Measurements from ENCODE around the gene FSIP1. TPM values are rescaled to one million over a fixed set of nuclear protein-coding genes. Genes with fewer than 3 reads are reported as not detected.
A peak's percentile ranks its signal among the peaks of the same experiment; 100 is the strongest.

FSIP1 gene
- total RNA-seq, 1 donor from 2014 or later, result 0.73 TPM

DNA sequence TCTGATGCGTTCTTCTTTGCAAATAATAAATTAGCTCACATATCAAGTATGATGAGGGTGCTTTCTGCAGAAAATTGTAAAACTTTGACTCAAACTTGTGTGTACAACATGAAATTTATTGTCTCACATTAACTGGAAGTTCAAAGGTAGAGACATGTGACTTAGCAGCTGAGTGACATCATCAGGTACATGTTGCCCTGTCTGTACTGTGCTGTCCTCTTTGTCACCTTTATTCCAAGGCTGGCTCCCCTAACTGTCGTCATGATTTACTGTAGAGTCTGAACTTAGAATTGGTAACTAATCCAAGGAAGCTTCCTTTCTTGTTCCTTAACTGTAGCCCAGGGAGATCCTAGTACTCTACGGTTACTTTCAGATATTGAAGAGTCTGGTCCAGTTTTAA, 12.3 kb upstream of the FSIP1 start:
- no peak for DNase-seq (ENCODE audit: missing footprints)
- ATAC-seq, result no peak
- intact Hi-C loops (cut with DNase I), result no loop called here

DNA sequence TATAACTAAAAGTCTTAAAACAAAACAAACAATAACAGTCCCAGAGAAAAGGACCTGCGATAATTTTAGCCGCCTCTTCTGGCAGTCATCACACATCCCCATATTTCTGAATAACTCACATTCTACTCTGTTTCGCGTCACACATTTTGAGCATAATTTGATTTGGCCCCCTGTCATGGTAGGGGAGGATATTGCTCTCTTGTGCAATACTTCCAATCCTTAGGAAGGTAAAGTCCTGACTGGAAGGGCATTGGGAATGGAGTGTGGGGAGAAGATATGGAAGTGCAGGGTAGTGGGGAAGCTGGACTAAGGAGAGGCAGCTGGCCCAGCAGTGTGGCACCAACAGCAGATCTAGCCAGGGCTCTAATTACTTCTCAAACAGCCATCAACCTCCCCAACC, 11.3 kb upstream of the FSIP1 start:
- intact Hi-C loops (cut with DNase I), result loop anchor here (1.0 kb wide), 1 partner anchor 60 kb away; no protein-coding TSS in a partner anchor
- DNase-seq (ENCODE audit: missing footprints), result no peak
- ATAC-seq, result no peak

DNA sequence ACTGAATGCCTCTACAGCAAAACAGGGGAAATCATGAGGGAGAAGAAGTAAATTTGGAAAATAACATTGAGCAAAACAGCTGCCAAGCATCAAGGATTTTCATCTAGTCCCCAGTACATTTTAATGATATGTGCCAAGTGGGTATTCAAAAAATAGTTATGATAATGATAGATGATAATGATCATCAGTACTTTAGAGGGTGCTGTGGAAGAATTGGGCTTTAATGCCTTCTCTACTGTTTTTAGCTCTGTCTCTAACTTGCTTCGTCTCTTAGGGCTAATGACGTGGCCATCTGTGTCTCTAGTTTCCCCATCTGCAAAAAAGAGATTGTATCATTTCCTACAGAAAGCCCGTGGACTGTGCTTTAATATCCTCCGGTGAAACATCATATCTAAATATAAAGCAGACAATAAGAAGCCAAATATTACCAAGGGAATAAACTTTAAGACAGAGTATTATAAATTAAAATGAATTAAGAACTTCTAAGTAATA, 10.2 kb upstream of the FSIP1 start:
- intact Hi-C loops (cut with DNase I), result loop anchor here (1.0 kb wide), 1 partner anchor 61 kb away; no protein-coding TSS in a partner anchor
- no peak for DNase-seq (ENCODE audit: missing footprints)
- ATAC-seq, result no peak

DNA sequence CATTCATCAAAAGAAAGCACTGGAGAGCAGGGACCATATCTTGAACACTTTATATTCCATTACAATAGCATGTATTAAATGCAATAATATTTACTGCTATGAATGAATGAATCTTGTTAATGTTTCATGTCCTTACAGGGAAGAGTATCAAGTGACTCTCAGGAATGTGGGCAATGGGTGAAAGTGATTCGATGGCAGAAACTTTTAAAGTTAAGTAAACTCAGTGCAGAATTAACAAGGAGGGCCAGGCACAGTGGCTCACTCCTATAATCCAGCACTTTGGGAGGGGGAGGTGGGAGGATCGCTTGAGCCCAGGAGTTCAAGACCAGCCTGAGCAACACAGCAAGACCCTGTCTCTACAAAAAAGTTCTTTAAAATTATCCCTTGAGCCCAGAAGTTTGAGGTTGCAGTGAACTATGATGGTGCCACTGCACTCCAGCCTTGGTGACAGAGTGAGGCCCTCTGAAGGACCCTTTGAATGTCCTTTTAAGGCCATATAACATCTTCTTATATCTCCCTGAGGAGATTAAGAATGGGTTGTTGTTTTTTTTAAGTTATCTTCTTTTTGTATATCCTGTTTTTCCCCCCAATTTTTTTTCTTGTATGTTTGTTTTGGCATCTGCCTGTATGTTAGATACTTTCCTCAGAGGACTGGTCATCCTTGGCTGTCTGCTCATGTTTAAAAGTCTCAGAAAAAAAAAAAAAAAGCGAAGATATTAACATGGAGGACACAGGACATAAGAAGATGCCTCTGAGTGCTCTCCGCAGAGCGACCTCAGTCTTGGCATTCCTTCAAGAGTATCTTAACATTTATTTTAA, 9.6 kb upstream of the FSIP1 start:
- no peak for DNase-seq (ENCODE audit: missing footprints)
- intact Hi-C loops (cut with DNase I), result no loop called here
- ATAC-seq, result peak; percentile 59

DNA sequence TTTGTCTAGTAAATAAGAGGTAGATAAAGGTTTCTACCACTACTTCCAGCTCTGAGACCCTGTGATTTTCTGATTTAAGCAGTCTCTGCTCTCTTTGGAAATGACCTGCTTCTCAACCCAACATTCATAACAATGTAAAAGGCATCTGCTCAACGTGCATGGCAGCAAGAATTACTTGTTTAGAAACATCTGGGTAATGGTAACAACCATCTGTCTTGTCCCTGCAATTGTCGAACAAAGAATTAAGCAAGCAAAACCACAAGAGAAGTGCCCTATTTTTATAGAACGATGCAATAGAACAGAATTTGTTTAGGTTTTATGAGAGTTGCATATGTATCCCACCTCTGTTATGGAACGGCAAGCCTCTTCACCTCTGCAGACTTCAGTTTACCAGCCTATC, 7.1 kb upstream of the FSIP1 start:
- DNase-seq (ENCODE audit: missing footprints) (no peak), ATAC-seq (no peak)
- intact Hi-C loops (cut with DNase I), result loop anchor here (5.0 kb wide), 3 partner anchors 83 to 188 kb away; partner anchors contain the start of gene EIF2AK4

DNA sequence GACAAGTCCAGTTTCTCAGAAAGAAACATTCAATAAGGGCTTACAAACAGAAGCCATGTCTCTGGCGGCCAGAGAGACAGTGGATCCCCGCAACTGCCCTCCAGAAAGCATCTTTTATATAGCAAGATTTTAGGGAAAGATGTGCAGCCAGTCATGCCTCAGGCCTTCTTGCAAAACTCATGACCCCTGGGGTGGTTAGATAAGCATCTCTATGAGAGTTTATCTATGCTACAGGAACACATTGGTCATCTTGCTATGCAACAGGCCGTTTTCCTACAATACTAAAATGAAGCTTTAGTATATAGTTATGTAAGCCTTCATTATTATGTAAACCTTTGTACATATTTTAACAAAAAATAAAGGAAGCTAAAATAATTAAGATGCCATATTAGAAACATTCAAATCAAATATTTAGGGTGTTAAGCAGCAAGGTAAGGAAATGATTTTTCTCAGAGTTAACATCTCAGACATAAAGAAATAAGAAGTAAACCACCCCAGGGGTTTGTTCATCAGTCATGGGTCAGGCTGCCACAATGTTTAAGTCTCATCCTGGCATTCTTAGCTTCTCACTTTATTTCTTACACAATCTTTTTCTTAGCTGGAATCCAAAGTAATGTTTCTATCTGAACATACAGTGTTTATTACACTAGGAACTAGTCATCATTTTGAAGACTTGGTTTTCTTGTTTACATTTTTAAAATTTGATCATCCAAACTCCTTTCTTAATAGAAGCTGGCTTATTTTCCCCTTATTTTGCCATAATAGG, 6.3 kb upstream of the FSIP1 start:
- ATAC-seq (no peak), DNase-seq (ENCODE audit: missing footprints) (no peak)
- intact Hi-C loops (cut with DNase I), result loop anchor here (5.0 kb wide), 3 partner anchors 83 to 188 kb away; partner anchors contain the start of gene EIF2AK4

DNA sequence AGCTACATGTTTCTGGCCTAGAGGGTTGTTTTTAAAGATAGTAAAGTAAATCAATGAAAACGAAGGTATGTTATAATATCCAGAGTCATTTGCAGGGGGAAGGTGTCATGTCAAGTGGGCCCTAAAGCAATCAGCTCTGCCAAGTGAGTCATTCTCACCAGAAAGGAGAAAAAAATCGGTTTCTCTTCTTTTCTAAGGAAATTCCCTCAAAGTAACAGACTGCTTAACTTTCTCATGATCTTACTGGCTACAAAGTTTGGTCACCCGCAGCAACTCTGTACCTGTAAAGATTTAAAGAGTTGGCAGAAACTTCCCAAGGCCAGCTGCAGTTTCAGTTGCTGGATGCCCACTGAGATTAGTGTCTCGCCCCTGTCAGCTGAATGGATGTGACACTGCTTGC, 5.5 kb upstream of the FSIP1 start:
- DNase-seq (ENCODE audit: missing footprints) (no peak), ATAC-seq (no peak)
- intact Hi-C loops (cut with DNase I), result loop anchor here (5.0 kb wide), 3 partner anchors 84 to 189 kb away; partner anchors contain the start of gene EIF2AK4

DNA sequence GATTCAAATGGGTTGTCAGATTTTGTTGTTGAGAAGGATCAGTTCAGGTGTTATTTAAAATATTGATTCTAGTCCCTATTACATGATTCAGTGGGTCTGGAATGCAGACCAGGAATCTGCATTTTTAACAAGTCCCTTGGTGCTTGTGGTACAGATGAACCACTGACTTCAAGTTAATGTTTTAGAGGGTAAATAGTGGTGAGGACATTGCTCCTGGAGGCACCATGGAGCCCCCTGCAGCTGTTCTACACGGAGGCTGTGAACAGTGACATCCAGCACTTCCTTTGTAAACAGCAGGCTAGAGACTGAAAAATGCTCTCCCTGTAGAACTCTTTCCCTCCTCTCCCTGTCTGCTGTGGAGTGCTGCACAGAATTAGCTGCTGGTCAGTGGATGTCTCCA, 4.8 kb upstream of the FSIP1 start:
- ATAC-seq (no peak), DNase-seq (ENCODE audit: missing footprints) (no peak)
- intact Hi-C loops (cut with DNase I), result loop anchor here (5.0 kb wide), 3 partner anchors 85 to 190 kb away; partner anchors contain the start of gene EIF2AK4

DNA sequence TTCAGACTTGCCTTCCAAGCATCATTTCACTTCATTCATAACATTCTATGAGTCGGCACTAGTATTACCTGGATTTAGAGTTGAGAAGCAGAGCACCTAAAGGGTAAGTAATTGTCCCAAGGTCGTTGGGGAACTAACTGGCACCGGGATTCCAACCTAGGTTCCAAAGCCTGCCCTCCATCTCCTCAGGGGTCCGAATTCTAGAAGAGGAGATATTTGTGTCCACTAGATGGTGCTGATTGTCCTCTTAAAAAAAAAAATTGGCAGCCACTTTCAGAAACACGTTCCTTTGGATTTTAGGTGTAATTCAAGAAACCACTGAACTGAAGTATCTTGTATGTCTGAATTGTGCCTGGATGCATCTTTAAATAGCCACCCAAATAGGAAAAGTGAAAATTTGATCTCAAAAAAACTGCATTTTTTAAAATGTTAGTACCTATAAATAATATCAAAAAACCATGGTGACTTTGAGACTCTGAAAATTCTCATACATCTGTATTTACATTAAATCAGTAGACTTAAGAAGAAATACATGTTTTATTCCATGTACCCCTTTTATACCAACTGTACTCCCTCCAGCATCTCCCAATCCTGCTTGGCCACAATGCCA, 3.9 kb upstream of the FSIP1 start:
- ATAC-seq, result no peak
- DNase-seq (ENCODE audit: missing footprints), result no peak
- intact Hi-C loops (cut with DNase I), result loop anchor here (5.0 kb wide), 3 partner anchors 86 to 191 kb away; partner anchors contain the start of gene EIF2AK4

DNA sequence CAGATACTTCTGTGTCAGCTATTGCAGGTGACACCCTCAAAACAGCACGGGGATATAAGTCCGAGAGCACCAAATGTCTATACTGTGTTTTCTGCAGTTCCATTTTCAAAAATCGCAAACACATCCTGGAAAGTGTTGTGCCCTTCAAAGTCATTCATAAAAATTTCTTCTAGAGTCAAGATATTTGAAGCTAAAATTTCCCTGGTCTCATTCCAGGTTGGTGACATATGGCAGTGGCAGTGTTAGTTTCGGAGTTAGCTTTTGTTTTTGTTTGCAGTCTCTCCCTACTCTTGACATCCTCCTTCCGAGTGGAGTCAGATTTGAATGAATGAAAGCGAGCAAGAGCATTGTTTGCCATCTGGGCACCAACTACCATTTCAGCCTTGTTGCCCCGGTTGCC, 3.2 kb upstream of the FSIP1 start:
- ATAC-seq, result no peak
- intact Hi-C loops (cut with DNase I), result loop anchor here (5.0 kb wide), 3 partner anchors 86 to 191 kb away; partner anchors contain the start of gene EIF2AK4
- DNase-seq (ENCODE audit: missing footprints), result no peak

DNA sequence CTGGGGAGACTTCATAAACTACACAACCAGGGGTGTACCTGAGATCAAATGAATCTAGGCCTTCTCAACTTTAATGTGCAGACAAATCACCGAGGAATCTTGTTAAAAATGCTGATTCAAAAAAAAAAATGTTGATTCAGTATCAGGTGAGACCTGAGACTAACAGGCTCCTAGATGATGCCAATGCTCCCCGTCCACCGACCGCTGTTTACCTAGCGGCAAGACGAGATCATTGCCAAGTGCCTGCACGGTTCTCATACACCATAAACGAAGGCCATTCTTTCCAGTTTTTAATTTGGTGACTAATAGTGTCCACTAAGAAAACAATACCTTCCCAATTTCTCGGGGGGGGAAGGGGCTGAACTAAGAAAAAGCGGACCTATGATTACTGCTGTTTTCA, 2.5 kb upstream of the FSIP1 start:
- intact Hi-C loops (cut with DNase I), result loop anchor here (5.0 kb wide), 3 partner anchors 87 to 192 kb away; partner anchors contain the start of gene EIF2AK4
- DNase-seq (ENCODE audit: missing footprints), result no peak

DNA sequence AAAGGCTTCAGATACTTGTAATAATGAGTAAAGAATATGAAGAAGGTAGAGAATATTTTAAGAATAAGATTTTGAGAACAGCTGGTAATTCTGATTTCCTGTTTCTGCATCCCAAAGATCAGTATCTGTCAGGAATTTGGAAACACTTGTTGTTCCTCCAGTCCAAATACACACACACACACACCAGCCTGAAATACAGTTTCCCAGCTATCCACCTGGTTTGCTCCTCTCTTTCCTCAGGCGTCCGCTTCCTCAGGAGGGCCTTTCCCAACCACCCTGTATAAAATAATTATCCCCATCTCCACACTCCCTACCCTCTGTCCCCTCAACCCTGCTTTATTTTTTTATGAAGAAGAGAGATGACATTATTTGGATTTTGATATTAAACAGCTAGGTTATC, 2.0 kb upstream of the FSIP1 start:
- DNase-seq (ENCODE audit: missing footprints) (no peak), ATAC-seq (no peak)
- intact Hi-C loops (cut with DNase I), result loop anchor here (5.0 kb wide), 5 partner anchors 88 to 323 kb away; partner anchors contain the start of genes BMF, EIF2AK4 and SRP14

More for the DNA sequence above, 2.5 kb upstream of the FSIP1 start:
- ATAC-seq, result no peak

DNA sequence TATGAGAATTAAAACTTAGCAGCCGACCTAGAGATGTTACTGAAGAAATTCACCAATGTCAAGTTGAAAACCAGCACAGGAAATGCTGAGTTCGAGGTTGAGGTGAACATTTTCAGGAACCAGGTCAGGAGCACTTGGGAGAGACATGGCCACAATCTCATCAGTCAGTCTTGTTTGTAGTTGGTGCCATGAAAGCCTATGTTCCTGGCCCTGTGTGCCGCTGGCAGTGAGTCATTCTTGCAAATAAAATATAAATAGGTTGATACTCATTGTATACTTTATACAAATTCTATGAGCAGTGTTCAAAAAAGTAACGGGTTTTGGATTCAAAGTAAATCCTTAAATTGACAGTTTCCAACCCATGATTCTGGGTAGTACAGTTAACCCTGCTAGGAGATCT, 1.5 kb upstream of the FSIP1 start:
- DNase-seq (ENCODE audit: missing footprints) (no peak), ATAC-seq (no peak)
- intact Hi-C loops (cut with DNase I), result loop anchor here (5.0 kb wide), 2 partner anchors 253 to 323 kb away; partner anchors contain the start of genes BMF and SRP14

DNA sequence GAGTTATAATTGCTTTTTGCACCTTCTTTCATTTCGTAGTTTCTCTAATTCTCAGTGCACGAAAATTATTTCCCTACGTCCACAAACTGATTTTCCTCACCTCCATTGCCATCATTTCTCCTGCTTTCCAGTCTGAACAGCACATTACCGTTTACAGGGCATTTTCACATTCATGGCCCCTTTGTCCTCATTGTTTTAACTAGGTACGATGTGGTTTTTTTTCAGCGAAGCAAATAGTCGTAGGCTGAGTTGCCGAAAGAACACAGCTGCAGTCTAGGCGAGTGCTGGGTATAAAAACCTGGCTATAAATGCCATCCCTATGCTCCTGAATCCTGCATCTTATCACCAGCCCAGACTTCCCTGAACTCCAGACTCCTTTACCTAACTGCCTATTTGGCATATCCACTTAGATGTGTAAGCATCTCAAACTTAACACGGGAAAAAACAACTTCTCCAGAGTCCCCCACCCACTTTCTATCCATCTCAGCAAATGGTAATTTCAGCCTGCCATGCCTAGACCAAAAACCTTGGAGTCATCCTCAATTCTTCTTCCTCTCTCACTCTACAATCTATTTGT, 691 bp upstream of the FSIP1 start:
- ATAC-seq (no peak), DNase-seq (ENCODE audit: missing footprints) (no peak)
- intact Hi-C loops (cut with DNase I), result loop anchor here (5.0 kb wide), 2 partner anchors 254 to 324 kb away; partner anchors contain the start of genes BMF and SRP14

DNA sequence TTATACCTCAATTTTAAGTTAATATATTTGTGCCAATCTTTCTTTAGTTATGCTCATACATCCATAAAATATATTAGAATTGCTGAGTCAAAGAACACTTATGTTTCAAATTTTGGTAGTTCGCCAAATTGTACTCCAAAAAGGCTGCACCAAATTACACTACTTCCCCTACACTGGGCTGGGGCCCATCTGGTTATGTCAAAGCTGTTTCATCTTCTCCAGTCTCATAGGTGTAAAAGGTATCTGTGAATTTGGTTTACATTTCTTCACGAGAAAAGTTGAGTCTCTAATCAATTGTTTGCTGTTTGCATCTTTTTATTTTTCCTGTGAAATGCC, 706 bp downstream of the FSIP1 start:
- intact Hi-C loops (cut with DNase I), result loop anchor here (5.0 kb wide), 2 partner anchors 255 to 325 kb away; partner anchors contain the start of genes BMF and SRP14
- DNase-seq (ENCODE audit: missing footprints) (no peak), ATAC-seq (no peak)

DNA sequence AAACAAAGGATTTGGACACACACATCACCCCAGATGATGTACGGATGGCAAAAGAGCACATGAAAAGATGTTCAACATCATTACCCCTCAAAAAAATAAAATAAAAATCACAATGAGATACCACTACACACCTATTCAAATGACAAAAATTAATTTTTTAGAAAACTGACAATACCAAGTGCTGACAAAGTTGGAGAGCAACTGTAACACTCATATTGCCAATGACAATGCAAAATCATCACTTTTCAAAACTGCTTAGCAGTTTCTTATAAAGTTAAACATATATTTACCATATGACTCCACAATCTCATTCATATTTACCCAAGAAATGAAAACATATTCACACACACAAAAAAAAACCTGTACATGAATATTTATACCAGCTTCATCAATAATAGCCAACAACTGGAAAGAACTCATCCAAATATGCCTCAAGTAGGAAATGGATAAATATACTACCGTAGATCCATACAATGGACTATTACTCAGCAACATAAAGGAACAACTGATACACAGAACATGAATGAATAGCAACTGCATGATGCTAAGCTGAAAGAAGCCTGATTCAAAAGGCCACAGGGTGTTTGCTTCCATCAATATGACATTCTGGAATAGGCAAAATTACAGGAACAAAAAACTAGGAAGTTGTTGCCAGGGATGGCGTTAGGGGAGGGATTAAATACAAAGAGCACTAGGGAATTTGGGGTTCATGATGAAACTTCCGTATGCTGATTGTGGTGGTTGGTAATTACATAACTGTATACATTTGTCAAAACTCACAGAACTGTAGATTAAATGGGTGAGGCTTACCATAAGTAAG, 1.3 kb downstream of the FSIP1 start:
- no peak for DNase-seq (ENCODE audit: missing footprints)
- ATAC-seq, result no peak
- intact Hi-C loops (cut with DNase I), result loop anchor here (5.0 kb wide), 2 partner anchors 256 to 326 kb away; partner anchors contain the start of genes BMF and SRP14

DNA sequence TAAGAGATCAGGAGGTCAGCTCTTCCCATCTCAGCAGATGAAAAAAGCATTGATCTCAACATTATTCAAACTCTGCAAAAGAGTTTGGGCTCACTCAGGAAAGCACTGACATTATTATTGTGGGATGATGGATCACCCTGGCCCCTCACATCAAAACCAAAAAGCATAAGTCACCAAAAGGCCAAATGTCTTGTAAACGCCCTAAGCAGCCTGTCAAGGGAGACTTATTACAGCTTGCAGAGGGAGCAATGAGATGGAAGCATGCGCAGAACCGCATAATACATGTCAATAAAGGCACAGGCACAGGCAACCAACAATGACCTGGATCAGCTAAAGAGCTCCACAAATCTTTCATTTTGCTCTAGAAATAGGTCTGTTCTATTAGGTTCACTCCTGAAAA, 4.6 kb downstream of the FSIP1 start:
- no peak for DNase-seq (ENCODE audit: missing footprints)
- intact Hi-C loops (cut with DNase I), result no loop called here
- no peak for ATAC-seq

All from Right ventricle myocardium inferior (tissue), 1 donor.